Activated CD8-positive, alpha-beta memory T cell treated with anti-CD3 and anti-CD28 coated beads for 48 hours (primary cell): ENCODE data around the gene CASZ1.

ENCODE experiments used
- DNase-seq, 3 experiments: peaks; one replicate each; pipeline ENCODE4 v3.0.0-alpha.2; 2020; ENCODE audit warnings: low read depth in 2 of 3, low spot score in 2 of 3

CASZ1 gene

GRCh38 chr1:10706376-10706913 lies 90.0 kb downstream of the CASZ1 start:
- no peak for DNase-seq

GRCh38 chr1:10705953-10706352 lies 90.5 kb downstream of the CASZ1 start:
- no peak for DNase-seq

GRCh38 chr1:10704368-10704882 lies 92.0 kb downstream of the CASZ1 start:
- DNase-seq: no peak

GRCh38 chr1:10703702-10704101 lies 92.7 kb downstream of the CASZ1 start:
- no peak for DNase-seq

GRCh38 chr1:10701145-10701544 lies 95.3 kb downstream of the CASZ1 start:
- DNase-seq: no peak

GRCh38 chr1:10699470-10699835 lies 97.0 kb downstream of the CASZ1 start:
- DNase-seq: no peak

- no peak for DNase-seq
Measured at GRCh38 chr1:10698726-10699469, 97.5 kb downstream of the CASZ1 start.

GRCh38 chr1:10697621-10698160 lies 98.8 kb downstream of the CASZ1 start:
- no peak for DNase-seq

- peak in 1 of 3 experiments; percentile 28 for DNase-seq
Measured at GRCh38 chr1:10696977-10697376, 99.5 kb downstream of the CASZ1 start.

- DNase-seq: peak in 2 of 3 experiments; percentile 18 to 38
Measured at GRCh38 chr1:10694633-10695627, 101.5 kb downstream of the CASZ1 start.

GRCh38 chr1:10694274-10694632 lies 102.2 kb downstream of the CASZ1 start:
- peak in 2 of 3 experiments; percentile 11 to 23 for DNase-seq

- peak in 1 of 3 experiments; percentile 14 for DNase-seq
Measured at GRCh38 chr1:10693497-10694273, 102.8 kb downstream of the CASZ1 start.

GRCh38 chr1:10693152-10693496 lies 103.3 kb downstream of the CASZ1 start:
- DNase-seq: no peak

GRCh38 chr1:10692401-10693021 lies 103.9 kb downstream of the CASZ1 start:
- peak in 2 of 3 experiments; percentile 37 to 39 for DNase-seq

GRCh38 chr1:10691740-10692125 lies 104.7 kb downstream of the CASZ1 start:
- DNase-seq: no peak

- DNase-seq: no peak
Measured at GRCh38 chr1:10691075-10691739, 105.2 kb downstream of the CASZ1 start.

GRCh38 chr1:10690484-10690883 lies 106.0 kb downstream of the CASZ1 start:
- no peak for DNase-seq

- no peak for DNase-seq
Measured at GRCh38 chr1:10688409-10688786, 108.0 kb downstream of the CASZ1 start.

- DNase-seq: no peak
Measured at GRCh38 chr1:10687782-10688408, 108.6 kb downstream of the CASZ1 start.
